SH-SY5Y (cell line): ENCODE results near the gene DIDO1.

Source experiments
- GATA2 ChIP-seq: IDR thresholded peaks from 2 replicates; pipeline ENCODE4 v1.6.1; 2011; ENCODE audit warnings: mild to moderate bottlenecking, low read depth, low read length
- GATA3 ChIP-seq: IDR thresholded peaks from 2 replicates; pipeline ENCODE4 v1.6.1; 2011; ENCODE audit warnings: low read depth, mild to moderate bottlenecking, low read length, moderate library complexity

GRCh38 chr20:62908971-62909791, 17.1 kb downstream of the DIDO1 start:
- TF ChIP-seq GATA3 (no peak), GATA2 (no peak)
